ENCODE results near the gene BCL2.

Gene BCL2

DNA sequence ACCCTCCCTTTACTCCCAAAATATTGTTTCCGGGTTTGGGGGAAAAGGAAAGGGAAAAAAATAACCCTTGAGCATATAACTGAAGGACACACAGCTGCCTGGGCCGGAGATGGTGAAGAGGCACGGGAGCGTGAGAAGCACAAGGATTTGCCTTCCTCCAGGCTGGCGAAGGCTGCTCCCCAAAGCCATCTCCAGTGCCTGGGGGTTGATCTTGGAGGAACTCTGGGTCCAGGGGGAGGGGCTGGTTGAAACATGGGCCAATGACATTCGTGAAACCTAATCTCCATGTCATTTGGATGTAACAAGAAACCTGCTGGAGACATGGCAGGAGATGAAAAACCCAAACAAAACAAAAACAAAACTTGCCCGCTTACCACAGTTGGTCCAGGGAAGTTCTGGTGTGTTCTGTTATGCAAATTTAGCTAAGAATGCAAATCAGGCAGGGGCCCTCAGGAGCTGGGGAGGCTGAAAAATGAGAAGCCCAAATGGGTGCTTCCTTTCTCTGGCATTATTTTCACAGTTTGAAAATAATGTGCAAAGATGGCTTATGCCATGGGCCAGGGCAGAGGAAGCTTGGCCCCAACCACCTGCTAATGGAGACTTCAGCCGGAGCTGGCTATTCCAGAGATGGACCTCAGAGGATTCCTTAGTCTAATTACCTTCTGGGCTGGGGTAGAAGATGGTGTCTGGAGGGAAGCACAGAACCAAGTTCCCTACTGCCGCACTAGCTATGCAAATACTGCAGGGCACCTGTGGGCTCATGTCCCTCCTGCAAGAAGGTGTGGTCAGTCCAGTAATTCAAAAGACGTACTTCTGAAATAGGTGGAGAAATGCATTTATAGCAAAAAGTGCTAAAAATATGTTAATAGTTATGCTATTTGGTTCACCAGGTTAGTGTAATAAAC lies 180.9 kb downstream of the BCL2 start:
- DNase-seq = no peak

DNA sequence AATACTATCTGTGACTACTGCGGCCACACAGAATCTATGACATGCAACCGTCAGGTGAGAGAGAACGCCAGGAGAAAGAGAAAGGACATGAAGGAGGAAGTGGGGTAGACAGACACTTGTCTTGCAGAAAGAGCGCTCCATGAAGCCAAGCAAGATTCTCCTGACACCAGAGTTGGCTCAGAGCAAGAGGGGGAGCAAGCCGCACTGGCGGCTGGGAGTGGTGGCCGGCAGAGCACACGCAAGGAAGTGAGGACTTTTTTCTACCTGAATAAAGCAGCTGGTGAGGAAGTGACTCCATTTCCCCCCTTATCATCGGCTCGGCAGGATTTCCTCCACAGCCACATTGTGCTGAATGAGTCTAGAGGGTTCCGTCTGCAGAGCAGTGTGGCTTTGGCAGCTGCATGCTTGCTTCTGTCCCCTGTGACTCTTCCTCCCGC lies 181.6 kb downstream of the BCL2 start:
- peak in 1 of 2 donors; percentile 13 for DNase-seq

DNA sequence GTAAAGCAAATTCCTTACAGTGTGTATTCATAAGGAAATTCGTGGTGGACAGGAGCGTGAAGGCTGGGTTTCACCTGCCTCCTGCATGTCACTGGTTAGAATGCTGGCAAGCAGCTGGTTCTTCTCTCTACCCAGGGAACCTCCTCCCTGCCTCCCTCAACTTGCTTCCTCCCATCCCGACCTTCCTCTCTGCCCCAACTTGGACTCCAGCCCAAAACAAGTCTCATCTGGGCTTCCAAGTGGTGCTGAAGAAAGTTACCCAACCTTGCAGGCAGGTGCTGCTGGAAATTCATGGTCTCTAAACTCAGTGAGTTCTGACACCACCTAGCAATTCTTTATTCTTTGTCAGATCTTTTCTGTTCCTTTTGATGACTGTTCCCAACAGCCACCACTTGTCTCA lies 184.5 kb downstream of the BCL2 start:
- no peak for DNase-seq

DNA sequence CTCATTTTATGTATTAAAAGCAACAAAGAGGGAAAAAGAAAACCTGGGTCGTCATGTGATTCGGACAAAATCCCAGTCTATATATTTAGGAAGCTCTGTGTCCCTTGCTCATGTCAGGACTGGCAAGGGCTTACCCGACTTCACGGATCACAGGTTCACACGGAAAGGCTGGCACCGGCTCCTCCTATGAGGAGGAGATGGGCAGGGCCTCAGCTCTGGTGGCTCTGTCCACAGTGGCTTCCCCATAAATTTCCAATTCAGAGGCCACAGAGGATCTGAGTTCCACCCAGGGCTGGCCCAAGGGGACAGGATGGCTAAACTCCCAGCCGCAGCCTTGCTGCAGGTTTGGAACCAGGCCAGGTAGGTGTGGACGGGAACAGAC lies 186.8 kb downstream of the BCL2 start:
- no peak for DNase-seq

DNA sequence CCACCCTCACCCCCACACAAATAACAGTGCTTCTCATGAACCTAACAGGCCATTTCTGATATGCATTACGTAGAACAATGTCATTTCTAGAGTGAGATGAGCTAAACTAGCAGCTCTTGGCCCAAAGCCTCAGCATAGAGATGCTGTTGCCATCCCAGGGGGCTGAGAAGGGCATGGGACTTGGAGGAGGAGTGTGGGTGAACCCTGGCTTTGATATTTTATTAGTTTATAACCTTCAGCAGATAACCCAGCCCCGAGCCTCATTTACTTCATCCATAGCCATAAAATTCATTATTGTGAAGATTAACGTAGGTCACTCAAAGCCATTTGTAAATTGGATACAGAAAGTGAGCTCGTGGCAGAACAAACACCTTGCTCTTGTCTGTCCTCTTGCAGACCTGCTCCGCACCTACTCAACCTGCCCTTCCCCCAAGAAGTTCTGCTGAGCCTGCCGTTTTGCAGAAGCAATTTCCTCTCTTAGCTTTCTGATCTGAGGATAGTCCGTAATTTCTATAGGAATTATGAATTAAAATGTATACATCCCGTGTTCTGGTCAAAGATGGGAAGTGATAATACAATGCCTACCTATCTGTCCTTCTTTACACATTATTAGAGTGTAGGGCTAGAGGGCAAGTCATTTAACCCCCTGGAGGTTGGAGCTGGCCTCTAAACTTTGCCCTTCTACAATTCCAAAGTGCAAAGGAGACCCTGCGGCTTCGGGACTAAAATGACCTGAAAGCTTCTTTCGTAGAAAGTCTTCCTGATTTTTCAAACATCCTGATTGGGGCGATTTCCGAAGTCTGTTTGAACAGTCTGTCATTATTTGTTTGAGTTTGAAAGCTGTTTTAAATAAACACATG lies 187.4 kb downstream of the BCL2 start:
- no peak for DNase-seq

DNA sequence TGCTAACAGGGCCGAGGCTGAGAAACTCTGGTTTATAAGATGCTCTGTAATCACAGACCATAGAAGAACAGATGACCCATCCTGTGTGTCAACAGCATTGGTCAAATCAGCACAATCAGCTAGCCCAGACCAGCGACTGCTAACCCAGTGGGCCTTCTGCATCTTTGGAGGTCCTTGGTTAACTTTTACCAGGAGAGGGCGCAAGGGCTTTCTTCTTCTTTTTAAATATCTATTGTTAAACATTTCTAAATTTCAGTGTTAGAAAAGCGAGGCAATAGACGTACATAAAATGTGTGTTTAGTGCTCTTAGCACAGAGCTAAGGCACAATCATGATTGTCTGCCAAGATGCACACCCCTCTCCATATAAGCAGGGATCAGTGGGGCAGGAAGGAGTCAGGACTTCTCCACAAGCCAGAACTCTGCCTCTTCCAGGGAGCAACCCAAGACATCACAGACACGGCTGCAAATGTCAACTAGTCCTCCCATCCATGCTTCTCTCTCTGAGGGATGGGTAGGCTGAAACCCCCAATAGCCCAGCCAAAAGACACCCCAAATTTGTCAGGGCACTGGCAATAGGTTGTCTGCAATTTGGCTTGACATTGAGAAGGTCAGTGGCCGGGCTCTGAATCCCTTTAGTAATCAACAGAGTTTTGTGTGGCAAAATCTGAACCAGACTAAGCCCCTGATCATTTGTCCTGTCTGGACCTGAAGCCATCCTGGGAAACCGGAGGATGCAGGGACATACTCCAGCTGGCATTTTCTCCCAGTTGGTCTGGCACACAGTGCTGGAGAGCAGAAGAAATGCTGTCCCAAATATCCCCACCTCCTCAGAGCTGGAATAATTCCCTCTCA lies 188.2 kb downstream of the BCL2 start:
- DNase-seq = peak; percentile 64 to 68

DNA sequence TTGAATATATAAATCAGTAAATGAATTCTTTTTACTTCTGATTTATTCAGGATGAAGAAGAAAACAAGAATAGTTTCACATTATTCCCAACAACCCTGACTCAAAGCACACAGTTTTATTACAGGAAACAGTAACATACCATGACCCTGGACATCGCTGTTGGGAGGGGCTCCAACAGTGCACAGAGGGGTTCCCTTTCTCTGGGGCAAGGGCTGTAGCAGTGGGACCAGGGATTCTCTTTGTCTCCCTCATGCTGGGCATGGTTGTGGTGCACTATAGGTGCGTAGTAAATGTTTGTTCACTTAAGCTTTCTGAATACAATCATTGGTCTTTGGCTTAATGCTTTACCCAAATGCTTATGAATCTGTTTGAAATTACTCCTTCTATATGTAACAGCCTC lies 189.4 kb downstream of the BCL2 start:
- no peak for DNase-seq

DNA sequence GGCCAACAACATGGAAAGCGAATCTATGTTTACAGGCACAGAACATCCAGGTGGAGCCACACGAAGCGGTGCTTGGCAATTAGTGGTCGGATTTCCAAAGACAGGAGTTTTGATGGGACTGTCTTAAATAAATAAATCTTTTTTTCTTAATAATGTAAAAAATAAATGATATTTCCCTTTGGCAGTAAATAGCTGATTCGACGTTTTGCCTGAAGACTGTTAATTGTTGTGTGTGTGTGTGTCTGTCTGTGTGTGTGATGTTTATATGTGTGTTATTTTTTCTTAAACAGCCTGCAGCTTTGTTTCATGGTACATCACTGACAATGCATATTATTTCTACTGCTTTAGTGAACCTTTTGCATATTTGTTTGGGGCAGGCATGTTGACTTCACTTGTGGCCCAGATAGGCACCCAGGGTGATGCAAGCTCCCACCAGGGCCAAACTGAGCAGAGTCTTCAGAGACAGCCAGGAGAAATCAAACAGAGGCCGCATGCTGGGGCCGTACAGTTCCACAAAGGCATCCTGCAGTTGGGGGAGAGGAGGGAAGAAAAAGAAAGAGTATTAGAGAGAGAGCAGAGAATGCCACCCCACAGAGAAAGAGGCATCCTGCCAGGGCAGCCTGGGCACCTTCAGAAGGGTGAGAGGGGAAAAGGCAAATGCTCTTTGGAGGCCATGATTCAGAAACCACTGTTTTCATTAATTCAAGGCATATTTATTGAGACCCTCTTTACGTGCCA lies 191.2 kb downstream of the BCL2 start:
- DNase-seq = no peak

DNA sequence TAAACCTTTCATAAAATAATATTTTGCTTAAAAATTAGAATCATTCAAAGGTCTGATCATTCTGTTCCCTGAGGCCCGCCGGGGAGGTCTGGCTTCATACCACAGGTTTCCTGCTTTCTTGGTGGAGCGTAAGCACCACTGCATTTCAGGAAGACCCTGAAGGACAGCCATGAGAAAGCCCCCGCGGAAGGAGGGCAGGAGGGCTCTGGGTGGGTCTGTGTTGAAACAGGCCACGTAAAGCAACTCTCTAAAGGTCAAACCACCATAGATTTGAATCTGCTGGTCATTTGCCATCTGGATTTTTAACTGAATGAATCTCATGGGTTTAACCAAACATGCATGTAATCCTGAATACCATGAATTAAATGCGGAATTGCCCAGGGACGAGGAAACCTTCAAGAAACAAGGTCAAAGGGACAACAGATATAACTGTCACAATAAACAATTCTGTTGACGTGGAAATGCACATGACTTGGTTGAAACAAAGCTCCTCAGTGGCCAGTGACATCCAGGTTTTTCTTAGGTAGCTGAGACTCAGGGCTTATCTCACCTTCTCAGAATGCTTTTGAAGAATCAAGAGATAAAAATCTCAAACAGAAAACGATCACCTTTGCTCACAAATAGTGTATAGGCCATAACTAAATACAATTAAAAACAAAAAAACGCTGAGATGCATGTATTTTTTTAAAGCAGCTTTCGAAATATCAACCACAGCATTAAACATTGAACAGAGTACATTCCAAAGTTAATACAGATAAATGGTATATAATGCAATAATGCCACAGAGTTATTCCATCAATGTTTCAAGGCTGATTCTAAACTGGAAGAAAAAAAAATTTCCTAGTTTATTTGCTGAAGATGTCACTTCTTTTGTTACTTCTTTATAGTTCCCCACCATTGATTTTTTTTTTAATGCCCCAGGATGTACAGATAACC lies 193.2 kb downstream of the BCL2 start:
- DNase-seq = no peak

DNA sequence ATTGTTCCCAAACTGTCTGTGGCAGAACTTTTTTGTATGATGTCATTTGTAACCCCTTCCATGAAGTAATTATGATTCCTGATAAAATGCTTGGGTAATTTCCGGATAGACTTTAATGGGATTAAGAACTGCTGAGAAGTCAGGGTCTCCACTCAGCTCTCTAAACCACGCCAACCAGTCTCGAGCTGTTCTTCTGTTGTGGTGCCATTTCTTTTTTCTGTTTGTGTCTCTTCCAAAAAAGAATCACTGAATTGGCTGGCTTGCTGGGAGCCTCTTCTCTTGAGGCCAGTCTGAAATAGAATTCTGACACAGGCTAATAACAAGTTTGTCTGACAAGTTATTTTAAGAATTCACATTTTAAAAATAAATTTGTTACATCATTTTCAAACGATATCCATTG lies 198.9 kb downstream of the BCL2 start:
- DNase-seq = no peak

DNA sequence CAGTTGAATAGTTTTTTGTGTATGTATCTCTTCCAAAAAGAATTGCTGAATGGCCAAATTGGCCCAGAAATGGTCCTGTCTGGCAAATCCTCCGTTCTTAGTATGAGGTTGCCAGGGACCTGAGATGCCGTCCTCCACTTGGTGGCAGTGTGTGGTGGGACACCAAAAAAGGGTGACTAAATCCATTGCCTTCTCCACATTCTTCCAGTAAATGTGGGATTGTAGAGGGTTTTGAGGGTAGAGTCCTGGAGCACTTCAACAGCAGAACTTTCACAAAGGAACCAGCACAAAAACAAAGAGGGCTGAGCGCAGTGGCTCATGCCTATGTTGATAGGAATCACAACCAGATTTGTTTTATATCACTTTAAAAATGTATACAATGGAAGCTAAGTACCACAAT lies 199.9 kb downstream of the BCL2 start:
- DNase-seq = no peak

DNA sequence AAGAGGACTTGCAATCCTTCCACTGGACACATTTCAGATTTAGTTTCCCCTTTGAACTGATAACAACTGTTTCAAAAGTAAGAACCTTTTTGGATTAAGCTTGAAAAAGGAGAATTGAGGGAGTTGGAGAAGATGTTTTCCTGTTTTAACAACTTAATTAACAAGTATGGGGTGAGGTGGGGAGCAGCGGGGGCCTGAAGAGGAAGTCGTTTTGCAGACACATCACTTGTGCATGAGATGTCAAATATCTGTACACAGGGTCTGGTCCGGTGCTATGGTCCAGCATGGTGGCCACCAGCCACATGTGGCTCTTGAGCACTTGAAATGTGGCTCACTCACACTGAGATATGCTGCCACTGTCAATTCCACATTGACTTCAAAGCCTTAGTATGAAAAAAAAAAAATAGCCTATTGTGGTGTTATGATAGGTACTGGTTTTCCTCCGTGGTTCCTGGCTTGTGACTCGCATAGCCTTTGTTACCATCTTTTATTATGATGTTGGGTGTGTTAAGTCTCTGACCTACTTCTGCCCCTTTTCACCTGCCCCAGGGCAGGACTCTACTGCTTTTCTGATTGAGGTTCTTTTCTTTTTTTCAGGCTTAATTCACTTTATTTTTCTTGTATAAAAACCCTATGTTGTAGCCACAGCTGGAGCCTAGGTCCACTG lies 205.5 kb downstream of the BCL2 start:
- peak in 1 of 2 donors; percentile 11 for DNase-seq

DNA sequence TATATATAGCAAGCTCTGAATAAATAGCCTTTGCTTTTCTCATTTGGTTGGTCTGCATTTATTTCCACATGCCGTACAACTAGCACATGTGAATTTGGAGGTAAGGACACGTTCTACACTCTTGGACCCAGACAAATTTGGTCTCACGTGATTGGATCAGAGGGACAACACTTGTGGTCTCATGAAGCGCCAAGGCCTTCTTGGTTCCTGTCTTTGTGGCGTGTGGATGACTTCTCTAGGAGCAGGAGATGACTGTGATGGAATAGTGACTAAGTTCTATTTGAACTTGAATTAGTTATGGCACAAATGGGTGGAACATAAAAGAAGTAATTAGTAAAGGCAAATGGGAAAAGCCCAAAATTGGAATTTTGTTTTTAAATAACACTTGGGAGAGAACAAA lies 206.9 kb downstream of the BCL2 start:
- DNase-seq = peak; percentile 52 to 53

DNA sequence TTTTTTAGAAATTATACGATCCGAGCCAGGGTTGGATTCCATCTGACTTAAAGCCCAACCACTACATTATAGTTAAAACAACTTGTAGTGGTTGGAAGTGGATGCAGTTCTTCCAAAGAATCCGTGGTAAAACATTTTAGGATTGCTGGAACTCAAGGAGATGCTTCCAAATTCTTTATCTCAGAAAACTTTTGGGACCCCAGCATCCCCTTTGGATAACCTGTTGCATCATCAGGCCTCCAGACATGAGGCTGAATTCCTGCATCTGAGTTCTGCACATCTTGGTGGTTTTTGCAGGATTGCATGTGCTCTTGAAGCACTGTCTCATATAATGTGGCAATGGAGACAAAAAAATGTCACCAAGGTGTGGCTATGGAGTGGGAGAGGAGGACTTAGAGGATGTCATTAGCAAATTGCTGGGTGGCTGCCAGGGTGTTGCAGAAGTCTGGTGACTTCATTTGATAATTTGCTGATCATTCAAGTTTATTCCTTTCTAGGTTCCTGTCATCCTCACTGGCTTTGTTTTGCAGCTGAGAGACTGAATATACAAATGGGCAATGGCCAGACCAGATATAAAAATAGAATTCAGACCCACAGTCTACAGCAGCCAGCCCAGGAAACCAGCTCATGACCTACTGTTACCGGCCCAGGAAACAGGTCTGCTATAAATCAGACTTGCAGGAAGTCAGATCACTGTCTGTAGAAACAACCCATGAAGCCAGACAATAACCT lies 207.7 kb downstream of the BCL2 start:
- peak; percentile 54 to 79 for DNase-seq

DNA sequence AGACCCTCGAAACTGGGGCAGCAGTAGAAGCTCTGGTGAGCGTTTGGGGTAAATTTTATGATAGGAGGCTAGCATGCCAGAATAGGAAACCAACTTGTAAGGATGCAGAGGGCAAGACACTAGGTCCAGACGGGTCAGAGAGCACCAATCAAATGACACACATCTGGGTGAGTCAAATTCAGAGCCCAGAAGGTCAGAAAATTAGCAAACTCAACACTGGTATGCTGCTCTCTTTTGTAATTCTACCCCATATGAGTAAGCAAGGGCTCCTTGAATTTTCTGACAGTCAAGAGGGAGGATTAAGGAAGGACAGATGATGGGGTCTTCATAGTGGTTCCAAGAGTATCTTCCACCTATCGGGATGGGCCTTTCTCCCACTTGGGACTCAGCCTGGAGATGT lies 209.8 kb downstream of the BCL2 start:
- no peak for DNase-seq

DNA sequence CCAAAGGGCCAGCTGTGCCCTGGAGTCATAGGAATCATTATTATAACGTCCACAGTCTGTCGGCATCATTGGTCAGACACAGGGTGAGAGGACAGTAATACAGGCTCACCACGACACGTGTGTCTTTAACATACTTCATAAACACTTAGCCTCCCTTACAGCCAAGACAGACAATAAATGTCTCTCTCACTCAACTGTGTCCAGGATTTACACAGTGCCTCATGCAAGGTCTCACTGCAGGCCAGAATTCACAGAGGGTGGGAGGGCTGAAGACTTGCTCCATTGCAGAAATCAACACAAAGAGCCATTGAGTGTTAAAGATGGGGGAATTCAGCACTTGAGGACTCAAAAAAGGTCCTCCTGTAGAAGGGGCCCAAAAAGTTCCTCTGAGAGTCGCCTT lies 210.5 kb downstream of the BCL2 start:
- no peak for DNase-seq

DNA sequence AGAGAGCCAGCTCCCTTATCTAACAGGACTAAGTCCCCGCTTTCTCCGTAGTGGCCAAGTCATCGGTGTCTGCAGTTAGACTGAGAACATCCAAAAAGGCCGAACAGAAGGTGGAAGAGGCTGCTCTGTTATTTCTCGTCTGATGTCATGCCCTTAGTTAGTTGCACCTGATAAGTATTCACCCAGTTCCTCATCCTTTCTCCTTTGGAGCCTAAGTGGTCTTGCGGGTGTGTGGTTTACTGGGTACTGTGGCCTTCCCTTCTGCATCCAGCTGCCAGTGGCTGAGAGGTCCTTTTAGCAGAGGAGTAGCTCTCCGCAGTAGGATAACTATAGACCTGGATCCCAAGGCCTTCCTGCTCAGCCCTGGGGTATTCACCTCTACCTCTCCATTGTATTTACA lies 211.6 kb downstream of the BCL2 start:
- no peak for DNase-seq

DNA sequence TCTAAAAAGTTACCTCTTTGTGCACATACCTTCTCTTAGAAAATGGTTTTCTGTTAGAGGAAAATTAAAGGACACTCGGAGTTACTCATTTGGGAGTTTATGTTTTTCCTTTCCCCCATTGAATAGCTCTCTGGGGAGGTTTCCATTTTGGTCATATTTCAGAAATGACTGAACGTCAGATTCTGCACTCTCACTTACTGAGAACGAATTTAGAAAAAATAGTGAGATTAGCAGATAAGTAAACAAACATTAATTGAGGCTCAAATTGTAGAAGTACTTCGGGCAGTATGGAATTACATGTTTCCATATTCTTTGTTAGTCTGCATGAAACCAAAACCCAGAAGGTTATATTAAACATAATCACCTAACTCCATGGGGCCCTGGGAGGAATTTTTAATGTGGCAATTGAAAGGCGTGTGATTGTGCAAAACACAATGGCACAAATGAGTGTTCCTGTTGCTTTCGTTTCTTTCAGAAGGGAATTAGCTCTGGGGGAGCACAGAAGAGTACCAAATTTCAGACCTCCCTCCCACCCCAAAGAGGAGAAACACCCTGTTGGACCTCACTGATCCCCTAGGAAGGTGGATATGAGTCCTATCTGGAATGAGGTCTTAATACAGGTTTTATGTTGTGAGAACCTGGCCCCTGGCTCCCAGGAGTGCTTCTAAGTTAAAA lies 212.3 kb downstream of the BCL2 start:
- no peak for DNase-seq

DNA sequence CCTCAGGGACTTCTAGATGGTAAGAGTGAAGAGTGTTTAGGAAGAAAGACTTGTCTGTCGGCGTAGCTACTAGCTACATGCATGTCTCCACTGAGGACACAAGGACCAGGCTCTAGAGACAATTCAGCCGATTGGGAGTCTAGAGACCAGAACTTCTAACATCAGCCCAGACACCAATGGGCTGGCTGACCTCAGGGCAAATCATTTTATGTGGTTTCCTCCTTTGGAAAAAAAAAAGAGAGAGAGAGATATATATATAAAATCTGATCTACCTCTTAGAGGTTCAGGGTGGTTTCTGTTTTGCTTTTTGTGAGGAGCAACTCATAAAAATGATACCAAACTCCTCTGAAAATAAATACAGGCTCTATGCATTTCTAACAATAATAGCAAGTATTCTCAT lies 212.8 kb downstream of the BCL2 start:
- no peak for DNase-seq
